ENCODE data around the gene PRPF4.

The PRPF4 gene

GRCh38 chr9:113309204-113309813, 33.9 kb downstream of the PRPF4 start:
- TF ChIP-seq CTCF (conservative IDR thresholded peaks at IDR 0.05; ENCODE audit: low read length) (peak; percentile 88), EZH2phosphoT487 (IDR thresholded peaks at IDR 0.05; ENCODE audit: borderline replicate concordance) (no peak)
- H3K36me3 ChIP-seq (ENCODE audit: insufficient read depth, low read length): no peaks in the 10 kb centered on the region
- H3K9ac ChIP-seq (ENCODE audit: low read depth, low read length, poor library complexity, severe bottlenecking): no peak overlapping the region
- no peaks in the 10 kb centered on the region for H3F3A ChIP-seq (ENCODE audit: low read depth)
- no peak overlapping the region for H3K4me3 ChIP-seq (ENCODE audit: low read length, poor library complexity, severe bottlenecking)
- H3K79me2 ChIP-seq (ENCODE audit: insufficient read depth, low read length): no peaks in the 10 kb centered on the region
- H3K9me2 ChIP-seq (replicated peaks; ENCODE audit: low read depth, low read length): no peaks in the 10 kb centered on the region
- no peaks in the 10 kb centered on the region for H3K9me3 ChIP-seq (ENCODE audit: insufficient read depth, low read depth, low read length)
- no peak overlapping the region for H3K4me2 ChIP-seq (ENCODE audit: low read depth, low read length, poor library complexity, severe bottlenecking)
- H2AFZ ChIP-seq (ENCODE audit: low read length): no peak overlapping the region
- no peaks in the 10 kb centered on the region for H3K4me1 ChIP-seq (ENCODE audit: insufficient read depth, low read length, poor library complexity, severe bottlenecking)
- H4K20me1 ChIP-seq (ENCODE audit: insufficient read depth, low read length, poor library complexity, severe bottlenecking): no peaks in the 10 kb centered on the region
- H3K27me3 ChIP-seq (ENCODE audit: insufficient read depth, low read length, poor library complexity, severe bottlenecking): no peaks in the 10 kb centered on the region

- Histone ChIP-seq H3K79me2 (ENCODE audit: insufficient read depth, low read length) (no peaks in the 10 kb centered on the region), H2AFZ (ENCODE audit: low read length) (no peak overlapping the region), H4K20me1 (ENCODE audit: insufficient read depth, low read length, poor library complexity, severe bottlenecking) (no peaks in the 10 kb centered on the region), H3K27me3 (ENCODE audit: insufficient read depth, low read length, poor library complexity, severe bottlenecking) (no peaks in the 10 kb centered on the region), H3K9ac (ENCODE audit: low read depth, low read length, poor library complexity, severe bottlenecking) (no peak overlapping the region), H3K4me2 (ENCODE audit: low read depth, low read length, poor library complexity, severe bottlenecking) (no peak overlapping the region), H3K4me3 (ENCODE audit: low read length, poor library complexity, severe bottlenecking) (no peak overlapping the region), H3K36me3 (ENCODE audit: insufficient read depth, low read length) (no peaks in the 10 kb centered on the region), H3F3A (ENCODE audit: low read depth) (no peaks in the 10 kb centered on the region), H3K9me3 (ENCODE audit: insufficient read depth, low read depth, low read length) (no peaks in the 10 kb centered on the region), H3K4me1 (ENCODE audit: insufficient read depth, low read length, poor library complexity, severe bottlenecking) (no peaks in the 10 kb centered on the region), H3K9me2 (replicated peaks; ENCODE audit: low read depth, low read length) (no peaks in the 10 kb centered on the region)
- TF ChIP-seq EZH2phosphoT487 (IDR thresholded peaks at IDR 0.05; ENCODE audit: borderline replicate concordance) (no peak), CTCF (conservative IDR thresholded peaks at IDR 0.05; ENCODE audit: low read length) (no peak)
Observed at GRCh38 chr9:113310538-113310937, 35.1 kb downstream of the PRPF4 start.

GRCh38 chr9:113311961-113312360, 36.5 kb downstream of the PRPF4 start:
- H3K9ac ChIP-seq (ENCODE audit: low read depth, low read length, poor library complexity, severe bottlenecking): no peak overlapping the region
- H3K9me2 ChIP-seq (replicated peaks; ENCODE audit: low read depth, low read length): no peaks in the 10 kb centered on the region
- no peak overlapping the region for H3K4me3 ChIP-seq (ENCODE audit: low read length, poor library complexity, severe bottlenecking)
- no peaks in the 10 kb centered on the region for H3K9me3 ChIP-seq (ENCODE audit: insufficient read depth, low read depth, low read length)
- H3K4me1 ChIP-seq (ENCODE audit: insufficient read depth, low read length, poor library complexity, severe bottlenecking): no peaks in the 10 kb centered on the region
- TF ChIP-seq EZH2phosphoT487 (IDR thresholded peaks at IDR 0.05; ENCODE audit: borderline replicate concordance) (no peak), CTCF (conservative IDR thresholded peaks at IDR 0.05; ENCODE audit: low read length) (no peak)
- H4K20me1 ChIP-seq (ENCODE audit: insufficient read depth, low read length, poor library complexity, severe bottlenecking): no peaks in the 10 kb centered on the region
- no peak overlapping the region for H3K4me2 ChIP-seq (ENCODE audit: low read depth, low read length, poor library complexity, severe bottlenecking)
- no peak overlapping the region for H2AFZ ChIP-seq (ENCODE audit: low read length)
- no peaks in the 10 kb centered on the region for H3K36me3 ChIP-seq (ENCODE audit: insufficient read depth, low read length)
- no peaks in the 10 kb centered on the region for H3F3A ChIP-seq (ENCODE audit: low read depth)
- no peaks in the 10 kb centered on the region for H3K27me3 ChIP-seq (ENCODE audit: insufficient read depth, low read length, poor library complexity, severe bottlenecking)
- no peaks in the 10 kb centered on the region for H3K79me2 ChIP-seq (ENCODE audit: insufficient read depth, low read length)
